Spleen (tissue), 11 donors: ENCODE results near the gene PGS1. TPM values are rescaled to one million over a fixed set of nuclear protein-coding genes. Genes with fewer than 3 reads are reported as not detected.
A peak's percentile ranks its signal among the peaks of the same experiment; 100 is the strongest.

Source experiments
- DNase-seq: peaks from one replicate; pipeline ENCODE4 v3.0.0-alpha.2; 2020
- H3K27ac ChIP-seq, 8 donors: fragments of 200-600 bp; sonication (generic) in 7 of 8; 1 replicate in 4 of 8; 2 replicates in 4 of 8; pipeline versions ENCODE4 v1.5.0 to v1.8.0; 2016 to 2021; ENCODE audit warnings: inconsistent platforms in 4 of 8, mild to moderate bottlenecking in 4 of 8, moderate library complexity in 1 of 8
- H3K27me3 ChIP-seq, 7 donors: fragments of 200-600 bp; sonication (generic) in 6 of 7; replicated peaks in 1 of 7; 1 replicate in 4 of 7; 2 replicates in 3 of 7; pipeline versions ENCODE4 v1.5.0 to v1.8.0; 2016 to 2021; ENCODE audit warnings: inconsistent platforms in 3 of 7, mild to moderate bottlenecking in 1 of 7
- H3K36me3 ChIP-seq, 6 donors: fragments of 200-600 bp; sonication (generic) in 5 of 6; 1 replicate in 4 of 6; 2 replicates in 2 of 6; pipeline versions ENCODE4 v1.5.0 to v1.8.0; 2016 to 2021; ENCODE audit warnings: inconsistent platforms in 2 of 6
- H3K4me1 ChIP-seq, 6 donors: fragments of 200-600 bp; sonication (generic) in 5 of 6; 1 replicate in 3 of 6; 2 replicates in 3 of 6; pipeline versions ENCODE4 v1.5.0 to v1.8.0; 2016 to 2021; ENCODE audit warnings: inconsistent platforms in 3 of 6
- H3K4me3 ChIP-seq, 8 donors: fragments of 200-600 bp; sonication (generic) in 7 of 8; 1 replicate in 4 of 8; 2 replicates in 4 of 8; pipeline versions ENCODE4 v1.5.0 to v1.8.0; 2016 to 2021; ENCODE audit warnings: inconsistent platforms in 4 of 8, mild to moderate bottlenecking in 4 of 8, moderate library complexity in 2 of 8
- H3K9me3 ChIP-seq, 8 donors: fragments of 200-600 bp; sonication (generic) in 7 of 8; 1 replicate in 4 of 8; 2 replicates in 4 of 8; pipeline versions ENCODE4 v1.5.0 to v1.8.0; 2016 to 2021; ENCODE audit warnings: inconsistent platforms in 4 of 8
- CTCF ChIP-seq, 11 experiments: fragments of 200-600 bp in 7 of 11; fragments of 450-650 bp in 4 of 11; sonication (generic) in 4 of 11; IDR thresholded peaks in 8 of 11; conservative IDR thresholded peaks in 3 of 11; 1 replicate in 7 of 11; 2 replicates in 4 of 11; pipeline versions ENCODE4 v1.4.0 to v1.8.0; 2016 to 2021; ENCODE audit warnings: antibody characterized with exemption in 11 of 11, inconsistent platforms in 4 of 11, mild to moderate bottlenecking in 1 of 11
- POLR2A ChIP-seq, 3 donors: fragments of 450-650 bp; IDR thresholded peaks; one replicate each; pipeline ENCODE4 v1.5.1; 2017; ENCODE audit warnings: antibody characterized with exemption in 3 of 3, mild to moderate bottlenecking in 1 of 3
- POLR2AphosphoS5 ChIP-seq, 3 donors: sonication (generic); formaldehyde crosslinking; IDR thresholded peaks; one replicate each; pipeline ENCODE4 v1.5.1; 2017; ENCODE audit warnings: antibody characterized with exemption in 3 of 3
- WGBS, 5 donors: extraction: QIAGEN DNeasy Blood & Tissue Kit in 3 of 5; methylation state at CpG; one replicate each; pipeline versions ENCODE4 v1.1.5 to v1.1.7; 2013 to 2018; 5-methylcytosine and 5-hydroxymethylcytosine counted together
- intact Hi-C: fragments of 100-400 bp; cut with DNase I; formaldehyde crosslinking; loops from one replicate; pipeline ENCODE4 v1.15.0; 2023; ENCODE audit warnings: low total_unique reads
- polyA plus RNA-seq, 3 donors: library from polyadenylated mRNA; stranded (reverse); fragments of 200-250 nt; gene quantifications; one replicate each; pipeline ENCODE4 v1.2.1, GENCODE V29; 2013
- total RNA-seq, 7 donors: library from RNA; depleted of rRNA in 3 of 7; stranded (reverse); fragments of >200 nt in 3 of 7; fragmentation: NEBNext Ultra II Directional in 4 of 7; extraction: Animal tissue kit (Norgen Biotek cat#: 25700) in 4 of 7; gene quantifications; one replicate each; pipeline versions ENCODE4 v1.1.0 to v1.2.1, GENCODE V29; 2016 to 2021
- donor health status: healthy with polysubstance abuse.
- donor health status: DM: no; HTN: no; CAD: no; lungs with moderate emphysema.
- donor health status: DM: no; HTN: no; CAD: no.
- donor health status: Bipolar disorder and iron deficiency.
- donor health status: healthy.
- donor health status: DM: no; HTN: no; CAD: no.
- donor health status: DM: yes; HTN: yes; CAD: no.

Gene PGS1
- total and polyA plus RNA-seq, 10 donors: 20.0 to 217 (median 109) TPM

GRCh38 chr17:78422267-78422605, 43.8 kb downstream of the PGS1 start:
- Histone ChIP-seq H3K27me3 (no peaks in the 10 kb centered on the region), H3K27ac (peak overlapping the region in 3 of 8 donors; percentile 17 to 96 (median 93)), H3K9me3 (no peaks in the 10 kb centered on the region), H3K4me3 (no peak overlapping the region), H3K36me3 (peaks cover 2 to 99% (median 75%) of the 10 kb centered on the region in 6 donors), H3K4me1 (peaks cover 9 to 89% (median 56%) of the 10 kb centered on the region in 6 donors)
- WGBS, 5 donors: 75 to 82% (median 78%) methylated on average over 8 of the region's 8 CpGs
- no peak for DNase-seq
- intact Hi-C loops: no loop called here
- TF ChIP-seq POLR2A (IDR thresholded peaks at IDR 0.05) (no peak), CTCF (IDR thresholded peaks at IDR 0.05 in 8 of 11, conservative IDR thresholded peaks at IDR 0.05 in 3 of 11) (peak in 5 of 11 experiments; percentile 1 to 70 (median 45))

- WGBS, 5 donors: 84 to 91% (median 87%) methylated on average over 20 of the region's 20 CpGs
- DNase-seq: no peak
- H3K27me3 ChIP-seq: no peaks in the 10 kb centered on the region
- H3K4me1 ChIP-seq: peaks cover 6 to 81% (median 48%) of the 10 kb centered on the region in 6 donors
- H3K4me3 ChIP-seq: no peak overlapping the region
- H3K27ac ChIP-seq: peak overlapping the region in 4 of 8 donors; percentile 59 to 93 (median 62)
- intact Hi-C loops: no loop called here
- no peaks in the 10 kb centered on the region for H3K9me3 ChIP-seq
- TF ChIP-seq POLR2A (IDR thresholded peaks at IDR 0.05): no peak
- peak in 1 of 3 donors; percentile 54 for TF ChIP-seq POLR2AphosphoS5 (IDR thresholded peaks at IDR 0.05)
- peaks cover 2 to 99% (median 80%) of the 10 kb centered on the region in 6 donors for H3K36me3 ChIP-seq
Observed at GRCh38 chr17:78422872-78423588, 44.6 kb downstream of the PGS1 start.

GRCh38 chr17:78423961-78424675, 45.7 kb downstream of the PGS1 start:
- WGBS, 5 donors: 75 to 85% (median 79%) methylated on average over 18 of the region's 18 CpGs
- no peaks in the 10 kb centered on the region for H3K9me3 ChIP-seq
- intact Hi-C loops: no loop called here
- H3K36me3 ChIP-seq: peaks cover 2 to 100% (median 91%) of the 10 kb centered on the region in 6 donors
- no peak for DNase-seq
- TF ChIP-seq CTCF (IDR thresholded peaks at IDR 0.05 in 8 of 11, conservative IDR thresholded peaks at IDR 0.05 in 3 of 11) (no peak), POLR2A (IDR thresholded peaks at IDR 0.05) (no peak), POLR2AphosphoS5 (IDR thresholded peaks at IDR 0.05) (peak; percentile 23 to 65 (median 41))
- peak overlapping the region in 5 of 8 donors; percentile 22 to 62 (median 59) for H3K27ac ChIP-seq
- H3K4me1 ChIP-seq: peaks cover 0 to 71% (median 39%) of the 10 kb centered on the region in 6 donors
- H3K4me3 ChIP-seq: no peak overlapping the region
- H3K27me3 ChIP-seq: no peaks in the 10 kb centered on the region

GRCh38 chr17:78425429-78425828, 47.0 kb downstream of the PGS1 start:
- intact Hi-C loops: loop anchor here (5.0 kb wide), 1 partner anchor 138 kb away; no protein-coding TSS in a partner anchor
- WGBS, 5 donors: 82 to 93% (median 86%) methylated on average over 16 to 17 of the region's 17 CpGs
- H3K9me3 ChIP-seq: no peaks in the 10 kb centered on the region
- peaks cover 0 to 100% (median 88%) of the 10 kb centered on the region in 6 donors for H3K36me3 ChIP-seq
- no peak overlapping the region for H3K4me3 ChIP-seq
- no peaks in the 10 kb centered on the region for H3K27me3 ChIP-seq
- DNase-seq: no peak
- TF ChIP-seq POLR2AphosphoS5 (IDR thresholded peaks at IDR 0.05) (peak; percentile 8 to 80 (median 26)), CTCF (IDR thresholded peaks at IDR 0.05 in 8 of 11, conservative IDR thresholded peaks at IDR 0.05 in 3 of 11) (no peak)
- H3K4me1 ChIP-seq: peaks cover 0 to 57% (median 30%) of the 10 kb centered on the region in 6 donors
- H3K27ac ChIP-seq: peak overlapping the region in 5 of 8 donors; percentile 15 to 62 (median 59)
